H1 (cell line): ENCODE results near the gene EMP2. TPM values are rescaled to one million over a fixed set of nuclear protein-coding genes. Genes with fewer than 3 reads are reported as not detected.

Experiments used
- CBX8 ChIP-seq: fragments of 300-800, 300-1000 bp; sonication (generic); IDR thresholded peaks from 2 replicates; pipeline ENCODE4 v1.7.1; 2016; ENCODE audit warnings: low read depth, low read length, borderline replicate concordance
- KDM1A ChIP-seq: fragments of 200-600, 300-600 bp; sonication (generic); IDR thresholded peaks from 2 replicates; pipeline ENCODE4 v1.7.1; 2016; ENCODE audit warnings: mild to moderate bottlenecking, low read length, borderline replicate concordance
- SIRT6 ChIP-seq: IDR thresholded peaks from one replicate; pipeline ENCODE4 v1.7.1; 2012; ENCODE audit warnings: low read length, inconsistent platforms
- SIX5 ChIP-seq: IDR thresholded peaks from 2 replicates; pipeline ENCODE4 v1.6.1; 2011; ENCODE audit warnings: mild to moderate bottlenecking, low read depth, low read length
- SP4 ChIP-seq: IDR thresholded peaks from 2 replicates; pipeline ENCODE4 v1.6.1; 2012; ENCODE audit warnings: low read length, inconsistent platforms
- polyA plus RNA-seq, 7 experiments: library from polyadenylated mRNA; depleted of rRNA in 3 of 7; stranded (reverse) in 5 of 7; unstranded in 2 of 7; fragments of >200 nt in 5 of 7; fragments of 200-250 nt in 2 of 7; gene quantifications; 1 replicate in 5 of 7; 2 replicates in 1 of 7; 4 replicates in 1 of 7; pipeline versions ENCODE4 v1.2.1 to v1.2.3, GENCODE V29; 2011 to 2013; ENCODE audit warnings: missing spikeins in 2 of 7, mixed read lengths in 2 of 7
- total RNA-seq: library from RNA; stranded (reverse); fragmentation: NEBNext Ultra II Directional; extraction: Animal tissue kit (Norgen Biotek cat#: 25700); gene quantifications from 2 replicates; pipeline ENCODE4 v1.2.1, GENCODE V29; 2021

EMP2 gene
- total and polyA plus RNA-seq, 2 of the 8 experiments (the other 6 are each of a cell fraction or from before 2014, with no cell fraction given) = 22.6 to 23.3 TPM

- TF ChIP-seq KDM1A (no peak), SIRT6 (no peak), SIX5 (no peak), SP4 (no peak), CBX8 (no peak)
Observed at GRCh38 chr16:10611825-10612342, 31.5 kb upstream of the EMP2 start (continued).
